Pancreas (tissue), 10 donors: ENCODE results near the gene HIVEP3. TPM values are rescaled to one million over a fixed set of nuclear protein-coding genes. Genes with fewer than 3 reads are reported as not detected.

Experiments
- ATAC-seq, 4 donors: fragments of 200-7000 bp; cut with Tn5 transposase; one replicate each; pipeline versions ENCODE4 v1.8.0 to v1.9.1; 2020; ENCODE audit warnings: mild to moderate bottlenecking in 4 of 4, moderate library complexity in 4 of 4
- DNase-seq, 6 donors: peaks; one replicate each; pipeline ENCODE4 v3.0.0-alpha.2; 2020
- FAIRE-seq: peaks from 2 replicates; lab custom pipeline; 2012; peaks lifted over from hg19 to GRCh38; lab: Jason Lieb, UNC
- H3K27ac ChIP-seq, 4 donors: fragments of 200-600 bp; sonication (generic); 1 replicate in 3 of 4; 2 replicates in 1 of 4; pipeline versions ENCODE4 v1.5.0 to v1.8.0; 2020
- H3K27me3 ChIP-seq, 4 donors: fragments of 200-600 bp; one replicate each; pipeline ENCODE4 v1.8.0; 2021
- H3K36me3 ChIP-seq, 3 donors: fragments of 200-600 bp; sonication (generic) in 1 of 3; one replicate each; pipeline versions ENCODE4 v1.5.0 to v1.8.0; 2020 to 2021
- H3K4me1 ChIP-seq, 3 donors: fragments of 200-600 bp; one replicate each; pipeline ENCODE4 v1.8.0; 2021
- H3K4me3 ChIP-seq, 4 donors: fragments of 200-600 bp; sonication (generic) in 2 of 4; one replicate each; pipeline versions ENCODE4 v1.5.0 to v1.8.0; 2020 to 2021
- H3K9me3 ChIP-seq, 4 donors: fragments of 200-600 bp; one replicate each; pipeline ENCODE4 v1.8.0; 2021
- WGBS, 2 donors: extraction: QIAGEN DNeasy Blood & Tissue Kit; methylation state at CpG; one replicate each; pipeline ENCODE4 v1.1.7; 2013; 5-methylcytosine and 5-hydroxymethylcytosine counted together
- intact Hi-C, 3 donors: fragments of 100-400 bp; cut with DNase I; formaldehyde crosslinking; loops; one replicate each; pipeline versions ENCODE4 v1.11.1 to v1.14.2; 2022
- polyA plus RNA-seq, 2 donors: library from polyadenylated mRNA; stranded (reverse); fragments of 200-250 nt; gene quantifications; one replicate each; pipeline ENCODE4 v1.2.3, GENCODE V29; 2013
- total RNA-seq, 6 donors: library from RNA; stranded (reverse); fragmentation: NEBNext Ultra II Directional in 4 of 6; extraction: Animal tissue kit (Norgen Biotek cat#: 25700) in 4 of 6; gene quantifications; one replicate each; pipeline versions ENCODE4 v1.2.1 to v1.2.4, GENCODE V29; 2021 to 2023
- TF ChIP-seq, protein P1 (sequence below), 4 donors: fragments of 200-600 bp; sonication (generic) in 3 of 4; IDR thresholded peaks; one replicate each; pipeline versions ENCODE4 v1.5.0 to v1.8.0; 2021; ENCODE audit warnings: antibody characterized with exemption in 4 of 4
- donor health status: healthy with polysubstance abuse.
- donor health status: DM: no; HTN: no; CAD: no; lungs with moderate emphysema.
- donor health status: DM: no; HTN: no; CAD: no.
- donor health status: control.
- donor health status: control.
- donor health status: Bipolar disorder and iron deficiency.
- donor health status: DM: yes; HTN: yes; CAD: no.
- donor health status: DM: no; HTN: no; CAD: no.
- donor health status: DM: no; HTN: no; CAD: no.
- donor health status: DM: yes; HTN: yes; CAD: no.

Gene HIVEP3
- total and polyA plus RNA-seq, 8 donors = 2.7 to 5.0 (median 3.1) TPM

DNA sequence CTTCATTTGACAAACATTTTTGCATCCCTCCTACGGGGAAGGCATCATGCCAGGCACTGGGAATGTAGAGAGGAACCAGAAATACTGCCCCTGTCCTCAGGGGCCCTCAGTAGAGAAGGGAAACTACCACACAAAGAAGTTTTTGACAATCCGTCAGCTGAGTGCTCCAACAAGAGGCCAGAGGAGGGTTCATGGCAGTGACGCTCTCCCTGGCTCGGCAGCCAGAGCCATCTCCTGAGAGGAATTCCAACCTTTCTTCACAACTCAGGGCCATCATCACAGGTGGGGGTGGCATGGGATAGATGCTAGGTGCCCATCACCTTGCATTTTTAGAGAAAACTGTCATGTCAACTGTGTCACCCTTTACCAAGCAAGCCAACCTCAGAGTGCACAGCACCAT is 154.1 kb downstream of the HIVEP3 start:
- DNase-seq (no peak), ATAC-seq (peak in 2 of 4 donors; percentile 31 to 67), FAIRE-seq (no peak)
- Histone ChIP-seq H3K27ac (no peak overlapping the region), H3K4me3 (no peak overlapping the region), H3K4me1 (no peaks in the 10 kb centered on the region), H3K36me3 (no peaks in the 10 kb centered on the region), H3K27me3 (no peaks in the 10 kb centered on the region), H3K9me3 (no peaks in the 10 kb centered on the region)
- TF ChIP-seq, protein P1, sequence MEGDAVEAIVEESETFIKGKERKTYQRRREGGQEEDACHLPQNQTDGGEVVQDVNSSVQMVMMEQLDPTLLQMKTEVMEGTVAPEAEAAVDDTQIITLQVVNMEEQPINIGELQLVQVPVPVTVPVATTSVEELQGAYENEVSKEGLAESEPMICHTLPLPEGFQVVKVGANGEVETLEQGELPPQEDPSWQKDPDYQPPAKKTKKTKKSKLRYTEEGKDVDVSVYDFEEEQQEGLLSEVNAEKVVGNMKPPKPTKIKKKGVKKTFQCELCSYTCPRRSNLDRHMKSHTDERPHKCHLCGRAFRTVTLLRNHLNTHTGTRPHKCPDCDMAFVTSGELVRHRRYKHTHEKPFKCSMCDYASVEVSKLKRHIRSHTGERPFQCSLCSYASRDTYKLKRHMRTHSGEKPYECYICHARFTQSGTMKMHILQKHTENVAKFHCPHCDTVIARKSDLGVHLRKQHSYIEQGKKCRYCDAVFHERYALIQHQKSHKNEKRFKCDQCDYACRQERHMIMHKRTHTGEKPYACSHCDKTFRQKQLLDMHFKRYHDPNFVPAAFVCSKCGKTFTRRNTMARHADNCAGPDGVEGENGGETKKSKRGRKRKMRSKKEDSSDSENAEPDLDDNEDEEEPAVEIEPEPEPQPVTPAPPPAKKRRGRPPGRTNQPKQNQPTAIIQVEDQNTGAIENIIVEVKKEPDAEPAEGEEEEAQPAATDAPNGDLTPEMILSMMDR (IDR thresholded peaks at IDR 0.05) = no peak
- WGBS, 2 donors = 72% methylated on average over 4 of the region's 4 CpGs
- intact Hi-C loops = no loop called here

GRCh38 chr1:41762777-41763176 is 155.9 kb downstream of the HIVEP3 start:
- no peak for FAIRE-seq
- Histone ChIP-seq H3K9me3 (no peaks in the 10 kb centered on the region), H3K4me1 (no peaks in the 10 kb centered on the region), H3K36me3 (no peaks in the 10 kb centered on the region), H3K27me3 (no peaks in the 10 kb centered on the region), H3K4me3 (no peak overlapping the region), H3K27ac (no peak overlapping the region)
- DNase-seq = no peak
- TF ChIP-seq, protein P1 (IDR thresholded peaks at IDR 0.05) = no peak
- intact Hi-C loops = no loop called here
- WGBS, 2 donors = 97 to 100% methylated on average over 1 of the region's 1 CpG
- no peak for ATAC-seq

DNA sequence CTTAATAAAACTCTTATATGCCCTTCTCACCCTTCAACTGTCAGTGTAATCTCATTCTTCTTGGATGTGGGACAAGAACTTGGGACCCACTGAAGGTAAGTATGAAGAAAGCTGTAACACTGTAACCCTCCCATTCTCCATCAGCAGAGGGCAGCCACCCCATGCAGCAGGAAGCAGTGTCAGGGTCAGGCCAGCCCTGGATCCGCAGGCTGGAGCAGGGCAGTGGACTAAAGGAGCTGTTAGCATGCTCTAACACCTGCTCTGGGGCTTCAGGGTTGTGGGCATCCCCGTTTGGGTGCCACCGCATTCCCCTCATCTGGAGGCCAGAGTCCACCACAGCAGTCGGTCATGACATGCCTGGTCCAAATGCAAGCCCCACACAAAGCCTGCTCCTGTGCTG is 156.5 kb downstream of the HIVEP3 start:
- intact Hi-C loops = no loop called here
- Histone ChIP-seq H3K27ac (no peak overlapping the region), H3K27me3 (no peaks in the 10 kb centered on the region), H3K9me3 (no peaks in the 10 kb centered on the region), H3K36me3 (no peaks in the 10 kb centered on the region), H3K4me1 (no peaks in the 10 kb centered on the region), H3K4me3 (no peak overlapping the region)
- WGBS, 2 donors = 68 to 73% methylated on average over 4 of the region's 4 CpGs
- ATAC-seq (no peak), DNase-seq (no peak), FAIRE-seq (no peak)
- TF ChIP-seq, protein P1 (IDR thresholded peaks at IDR 0.05) = no peak

GRCh38 chr1:41758904-41759548 is 159.7 kb downstream of the HIVEP3 start:
- WGBS, 2 donors = 85 to 88% methylated on average over 3 of the region's 3 CpGs
- intact Hi-C loops = no loop called here
- FAIRE-seq = no peak
- H3K36me3 ChIP-seq = no peaks in the 10 kb centered on the region
- H3K4me1 ChIP-seq = no peaks in the 10 kb centered on the region
- no peaks in the 10 kb centered on the region for H3K9me3 ChIP-seq
- no peaks in the 10 kb centered on the region for H3K27me3 ChIP-seq
- H3K4me3 ChIP-seq = no peak overlapping the region
- ATAC-seq = peak in 1 of 4 donors; percentile 63
- TF ChIP-seq, protein P1 (IDR thresholded peaks at IDR 0.05) = no peak
- no peak overlapping the region for H3K27ac ChIP-seq
- DNase-seq = no peak

- intact Hi-C loops = no loop called here
- TF ChIP-seq, protein P1 (IDR thresholded peaks at IDR 0.05) = no peak
- WGBS, 2 donors = 83 to 87% methylated on average over 2 of the region's 2 CpGs
- Histone ChIP-seq H3K4me3 (no peak overlapping the region), H3K9me3 (no peaks in the 10 kb centered on the region), H3K36me3 (no peaks in the 10 kb centered on the region), H3K27ac (no peak overlapping the region), H3K4me1 (no peaks in the 10 kb centered on the region), H3K27me3 (no peaks in the 10 kb centered on the region)
- ATAC-seq = no peak
- no peak for FAIRE-seq
- DNase-seq = no peak
These were observed 160.2 kb downstream of the HIVEP3 start for GRCh38 chr1:41758500-41758899.
